SK-N-MC (cell line): ENCODE measurements around the gene DUS2.

Source experiments
- EZH2 ChIP-seq: fragments of 200-600 bp; sonication (generic); IDR thresholded peaks from one replicate; pipeline ENCODE4 v1.6.1; 2017; ENCODE audit warnings: antibody characterized with exemption
- FOXP2 ChIP-seq: optimal IDR thresholded peaks from 2 replicates; pipeline ENCODE3; 2011; ENCODE audit warnings: mild to moderate bottlenecking, moderate library complexity; ENCODE audit not compliant: insufficient read depth; ENCODE audit errors: extremely low read length, control extremely low read depth
- POLR2AphosphoS5 ChIP-seq: IDR thresholded peaks from 2 replicates; pipeline ENCODE4 v1.6.1; 2012; ENCODE audit warnings: mild to moderate bottlenecking, low read depth, low read length, borderline replicate concordance

GRCh38 chr16:68111379-68111778 is 88.3 kb downstream of the DUS2 start:
- no peak for TF ChIP-seq EZH2
- TF ChIP-seq POLR2AphosphoS5: no peak
- no peak for TF ChIP-seq FOXP2
